Astrocyte of the spinal cord (primary cell): ENCODE measurements around the gene MAGI1.

Source experiments
- DNase-seq: peaks from one replicate; pipeline ENCODE4 v3.0.0; 2011; ENCODE audit warnings: low read depth, low spot score
- H3K4me3 ChIP-seq: 2 replicates; pipeline ENCODE4 v1.5.1; 2011; ENCODE audit warnings: low read depth, mild to moderate bottlenecking, low read length, moderate library complexity
- in situ Hi-C: cut with HindIII; loops from 2 replicates; pipeline ENCODE4 v1.10.0; 2017; ENCODE audit warnings: low sequenced_read_pairs
- TF ChIP-seq, protein P1 (sequence below): IDR thresholded peaks from 2 replicates; pipeline ENCODE4 v1.5.1; 2012; ENCODE audit warnings: low read depth, mild to moderate bottlenecking, low read length, inconsistent platforms

Gene MAGI1

DNA sequence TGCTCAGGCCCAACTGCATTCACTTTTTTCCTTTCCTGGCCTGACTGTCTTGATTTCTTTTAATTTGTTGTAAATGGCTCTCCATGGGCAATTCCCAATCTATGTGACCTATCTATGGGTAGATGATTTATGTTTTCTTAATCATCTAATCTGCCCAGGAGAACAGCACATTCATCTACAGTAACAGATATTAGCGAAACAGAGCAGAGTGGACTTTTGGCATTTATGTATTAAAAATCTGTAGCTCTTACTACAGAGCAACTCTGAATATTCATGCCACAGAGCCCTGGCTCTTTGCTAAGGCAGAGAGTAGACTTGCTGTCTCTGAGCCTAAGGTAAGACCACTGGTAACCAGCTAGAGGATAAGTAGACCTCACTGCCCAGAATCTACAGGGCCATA lies 676.0 kb downstream of the MAGI1 start:
- in situ Hi-C loops = no loop called here
- DNase-seq = no peak
- TF ChIP-seq, protein P1, sequence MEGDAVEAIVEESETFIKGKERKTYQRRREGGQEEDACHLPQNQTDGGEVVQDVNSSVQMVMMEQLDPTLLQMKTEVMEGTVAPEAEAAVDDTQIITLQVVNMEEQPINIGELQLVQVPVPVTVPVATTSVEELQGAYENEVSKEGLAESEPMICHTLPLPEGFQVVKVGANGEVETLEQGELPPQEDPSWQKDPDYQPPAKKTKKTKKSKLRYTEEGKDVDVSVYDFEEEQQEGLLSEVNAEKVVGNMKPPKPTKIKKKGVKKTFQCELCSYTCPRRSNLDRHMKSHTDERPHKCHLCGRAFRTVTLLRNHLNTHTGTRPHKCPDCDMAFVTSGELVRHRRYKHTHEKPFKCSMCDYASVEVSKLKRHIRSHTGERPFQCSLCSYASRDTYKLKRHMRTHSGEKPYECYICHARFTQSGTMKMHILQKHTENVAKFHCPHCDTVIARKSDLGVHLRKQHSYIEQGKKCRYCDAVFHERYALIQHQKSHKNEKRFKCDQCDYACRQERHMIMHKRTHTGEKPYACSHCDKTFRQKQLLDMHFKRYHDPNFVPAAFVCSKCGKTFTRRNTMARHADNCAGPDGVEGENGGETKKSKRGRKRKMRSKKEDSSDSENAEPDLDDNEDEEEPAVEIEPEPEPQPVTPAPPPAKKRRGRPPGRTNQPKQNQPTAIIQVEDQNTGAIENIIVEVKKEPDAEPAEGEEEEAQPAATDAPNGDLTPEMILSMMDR = no peak
- no peak overlapping the region for H3K4me3 ChIP-seq

DNA sequence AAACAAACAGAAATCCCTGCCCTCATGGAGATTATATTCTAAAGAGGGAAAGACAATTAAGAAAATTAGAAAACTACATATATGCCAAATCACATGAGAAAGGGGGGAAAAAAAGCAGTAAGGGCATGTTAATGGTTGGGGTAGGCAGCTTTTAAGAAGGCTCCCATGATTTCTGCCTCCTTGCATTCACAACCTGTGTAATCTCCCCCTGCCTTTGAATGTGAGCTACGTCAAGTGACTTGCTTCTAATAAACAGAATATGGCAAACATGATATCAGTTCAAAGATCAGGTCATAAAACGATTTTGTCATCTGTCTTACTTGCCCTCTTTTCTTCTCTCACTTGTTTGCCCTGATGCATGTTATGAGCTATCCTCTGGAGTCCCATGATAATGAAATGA lies 677.3 kb downstream of the MAGI1 start:
- in situ Hi-C loops = no loop called here
- TF ChIP-seq, protein P1 = no peak

DNA sequence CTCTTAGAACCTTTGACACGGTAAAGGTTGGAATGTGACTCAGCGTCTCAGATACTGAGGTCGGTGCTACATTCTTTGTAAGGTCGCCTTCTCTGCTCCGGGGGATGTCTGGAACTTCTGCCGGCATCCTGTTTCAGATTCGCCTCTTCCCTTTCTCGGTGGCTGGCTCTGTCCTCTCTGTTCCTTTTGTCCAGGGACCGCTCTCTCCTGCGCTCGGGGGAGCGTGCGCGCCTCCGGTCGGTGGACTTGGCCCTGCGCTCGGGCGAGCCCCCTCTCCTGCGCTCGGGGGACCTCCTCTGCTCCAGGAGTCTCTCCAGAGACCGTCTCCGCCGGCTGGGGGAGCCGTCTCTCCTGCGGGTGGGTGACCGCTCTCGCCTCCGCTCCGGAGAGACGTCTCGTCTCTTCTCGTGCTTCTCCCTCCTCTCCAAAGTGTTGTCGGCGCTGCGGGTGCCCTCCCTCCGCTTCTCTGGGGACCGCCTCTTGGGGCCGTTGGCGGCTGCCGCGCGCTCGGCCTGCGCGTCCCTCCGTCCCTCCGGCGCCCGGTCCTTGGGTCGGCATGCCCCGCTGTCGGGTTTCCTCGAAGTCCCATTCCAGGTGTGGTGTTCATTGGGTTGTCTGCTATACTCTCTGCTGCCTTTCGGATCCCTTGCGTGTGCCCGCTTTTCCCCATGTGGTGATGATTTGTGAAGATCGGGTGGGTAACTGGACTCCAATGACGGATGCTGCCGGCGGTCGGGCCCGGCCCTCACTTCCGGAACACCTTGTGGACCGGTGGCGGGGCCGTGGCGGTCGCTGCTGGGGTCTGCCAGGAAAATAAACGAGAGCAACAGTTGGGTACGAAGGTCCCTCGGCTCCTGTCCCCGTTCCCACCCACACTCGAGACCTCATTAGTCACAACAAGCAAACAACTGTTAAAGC lies 682.1 kb downstream of the MAGI1 start:
- TF ChIP-seq, protein P1 = no peak
- no peak for DNase-seq
- in situ Hi-C loops = no loop called here
- H3K4me3 ChIP-seq = peak overlapping the region; percentile 23

More for the DNA sequence above, 677.3 kb downstream of the MAGI1 start:
- no peak overlapping the region for H3K4me3 ChIP-seq
- no peak for DNase-seq

DNA sequence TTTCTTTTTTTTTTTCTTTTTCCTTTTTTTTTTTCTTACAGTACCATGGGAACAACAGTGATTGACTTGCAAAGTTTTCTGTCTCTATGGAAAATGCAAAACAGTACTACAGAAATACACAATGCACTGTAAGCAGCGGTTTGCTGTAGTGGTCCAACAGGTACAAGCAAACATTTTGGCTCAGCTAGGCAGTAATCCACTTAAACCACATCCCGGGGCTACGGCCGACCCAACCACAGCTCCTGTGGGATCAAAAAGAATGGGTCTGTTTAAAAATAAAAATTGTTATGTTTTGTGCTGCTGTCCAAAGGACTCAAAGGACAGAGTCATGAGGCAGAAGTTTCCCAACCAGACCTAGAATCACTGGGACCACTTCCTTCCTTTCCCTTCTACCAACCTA lies 683.8 kb downstream of the MAGI1 start:
- in situ Hi-C loops = no loop called here

DNA sequence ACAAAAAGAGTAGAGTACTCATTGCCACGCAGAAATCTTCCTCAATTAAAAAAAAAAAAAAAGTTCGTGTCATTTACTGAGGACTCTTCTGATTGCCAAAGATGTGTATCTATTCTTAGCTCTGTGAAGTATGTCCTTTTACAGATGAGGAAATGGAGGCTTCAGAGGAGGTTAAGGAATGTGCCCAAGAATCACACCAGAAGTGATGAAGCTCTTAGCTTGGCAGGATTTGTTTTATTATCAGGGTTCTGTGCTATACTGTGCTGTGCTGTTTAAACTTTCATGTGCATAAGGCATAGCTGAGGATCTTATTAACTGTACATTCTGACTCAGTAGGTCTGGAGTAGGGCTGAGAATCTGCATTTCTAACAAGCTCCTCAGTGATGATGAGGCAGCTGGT lies 685.8 kb downstream of the MAGI1 start:
- TF ChIP-seq, protein P1 = no peak
- DNase-seq = no peak

More for the DNA sequence above, 683.8 kb downstream of the MAGI1 start:
- no peak overlapping the region for H3K4me3 ChIP-seq
- TF ChIP-seq, protein P1 = no peak
- no peak for DNase-seq

DNA sequence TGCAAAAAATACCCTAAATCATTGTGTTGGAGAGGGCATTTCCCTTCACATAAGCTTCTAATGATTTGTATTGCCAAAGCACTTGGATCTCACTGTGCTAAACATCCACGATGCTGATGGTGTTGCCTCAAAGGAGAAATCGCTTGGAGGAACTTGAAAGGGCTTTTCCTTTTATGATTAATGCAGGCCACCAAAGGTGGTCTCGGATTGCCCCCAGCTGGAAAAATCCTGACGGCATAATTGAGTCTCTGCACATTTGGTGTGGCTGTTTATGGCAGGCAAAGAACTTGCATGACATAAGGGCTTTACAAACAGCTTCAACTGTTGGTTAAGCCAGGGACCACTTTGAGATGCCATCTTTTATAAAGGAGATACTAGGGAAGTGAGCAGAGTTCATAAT lies 687.0 kb downstream of the MAGI1 start:
- in situ Hi-C loops = no loop called here
- TF ChIP-seq, protein P1 = no peak

More for the DNA sequence above, 685.8 kb downstream of the MAGI1 start:
- in situ Hi-C loops = no loop called here
- H3K4me3 ChIP-seq = no peak overlapping the region

More for the DNA sequence above, 687.0 kb downstream of the MAGI1 start:
- H3K4me3 ChIP-seq = no peak overlapping the region
- no peak for DNase-seq
